ENCODE results near the gene ZNF664. TPM values are rescaled to one million over a fixed set of nuclear protein-coding genes. Genes with fewer than 3 reads are reported as not detected.

The ZNF664 gene
- total RNA-seq, 6 experiments from 2014 or later: 37.3 to 46.5 (median 43.2) TPM

DNA sequence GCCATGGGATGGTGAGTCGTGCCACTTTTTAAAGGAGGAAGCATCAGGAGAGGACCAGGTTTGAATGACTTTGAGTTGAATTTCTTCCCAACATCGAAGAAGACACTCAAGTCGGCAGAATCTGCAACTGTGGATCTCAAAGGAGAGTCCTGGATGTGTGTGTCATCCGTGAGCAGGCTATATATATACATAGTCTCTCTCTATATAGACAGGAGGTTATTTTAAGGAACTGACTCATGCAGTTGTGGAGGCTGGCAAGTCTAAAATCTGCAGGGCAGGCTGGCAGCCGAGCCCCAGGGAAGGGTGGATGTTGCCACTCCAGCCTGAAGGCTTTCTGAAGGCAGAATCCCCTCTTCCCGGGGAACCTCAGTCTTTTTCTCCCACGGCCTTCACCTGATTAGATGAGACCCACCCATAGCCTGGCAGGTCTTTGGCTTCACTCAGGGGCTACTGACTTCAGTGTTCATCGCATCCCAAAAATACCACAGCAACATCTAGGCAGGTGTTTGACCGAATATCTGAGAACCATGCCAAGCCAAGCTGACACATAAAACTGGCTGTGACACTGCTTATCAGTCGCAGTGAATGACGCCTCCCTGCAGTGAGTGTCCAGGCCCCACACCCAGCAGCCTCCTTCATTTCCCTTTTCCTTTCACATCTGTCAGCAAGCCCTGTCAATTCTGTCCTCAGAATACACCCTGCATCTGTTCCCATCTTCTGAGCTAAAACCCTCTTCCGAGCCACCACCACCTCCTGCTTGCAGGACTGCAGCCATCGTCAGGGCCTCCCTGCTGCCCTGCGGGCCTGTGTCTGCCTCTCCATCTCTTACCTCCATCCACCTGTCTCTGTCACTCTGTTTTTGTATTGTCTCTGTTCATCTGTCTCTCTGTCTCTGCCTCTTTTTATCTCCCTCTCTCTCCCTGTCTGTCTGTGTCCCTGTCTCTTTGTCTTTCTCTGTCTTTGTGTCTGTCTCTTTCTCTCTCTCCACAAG is 54.0 kb downstream of the ZNF664 start:
- Histone ChIP-seq H3K27me3 (no peaks in the 10 kb centered on the region), H3K36me3 (no peaks in the 10 kb centered on the region), H3K4me1 (no peaks in the 10 kb centered on the region), H3K27ac (no peak overlapping the region), H3K4me3 (no peak overlapping the region), H3K9me3 (no peaks in the 10 kb centered on the region)
- WGBS (ENCODE audit: insufficient coverage, low coverage, low lambda C conversion rate, missing lambda C conversion rate): 77% methylated on average over 6 of the region's 14 CpGs
- ATAC-seq (no peak), DNase-seq (no peak)
- intact Hi-C loops (cut with DNase I): no loop called here
- TF ChIP-seq POLR2A (IDR thresholded peaks at IDR 0.05): no peak
- TF ChIP-seq, protein P1, sequence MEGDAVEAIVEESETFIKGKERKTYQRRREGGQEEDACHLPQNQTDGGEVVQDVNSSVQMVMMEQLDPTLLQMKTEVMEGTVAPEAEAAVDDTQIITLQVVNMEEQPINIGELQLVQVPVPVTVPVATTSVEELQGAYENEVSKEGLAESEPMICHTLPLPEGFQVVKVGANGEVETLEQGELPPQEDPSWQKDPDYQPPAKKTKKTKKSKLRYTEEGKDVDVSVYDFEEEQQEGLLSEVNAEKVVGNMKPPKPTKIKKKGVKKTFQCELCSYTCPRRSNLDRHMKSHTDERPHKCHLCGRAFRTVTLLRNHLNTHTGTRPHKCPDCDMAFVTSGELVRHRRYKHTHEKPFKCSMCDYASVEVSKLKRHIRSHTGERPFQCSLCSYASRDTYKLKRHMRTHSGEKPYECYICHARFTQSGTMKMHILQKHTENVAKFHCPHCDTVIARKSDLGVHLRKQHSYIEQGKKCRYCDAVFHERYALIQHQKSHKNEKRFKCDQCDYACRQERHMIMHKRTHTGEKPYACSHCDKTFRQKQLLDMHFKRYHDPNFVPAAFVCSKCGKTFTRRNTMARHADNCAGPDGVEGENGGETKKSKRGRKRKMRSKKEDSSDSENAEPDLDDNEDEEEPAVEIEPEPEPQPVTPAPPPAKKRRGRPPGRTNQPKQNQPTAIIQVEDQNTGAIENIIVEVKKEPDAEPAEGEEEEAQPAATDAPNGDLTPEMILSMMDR (IDR thresholded peaks at IDR 0.05): no peak

- intact Hi-C loops (cut with DNase I): no loop called here
- ATAC-seq (no peak), DNase-seq (no peak)
- 95% methylated on average over 3 of the region's 18 CpGs for WGBS (ENCODE audit: insufficient coverage, low coverage, low lambda C conversion rate, missing lambda C conversion rate)
- Histone ChIP-seq H3K4me1 (no peaks in the 10 kb centered on the region), H3K36me3 (no peaks in the 10 kb centered on the region), H3K27ac (no peak overlapping the region), H3K27me3 (no peaks in the 10 kb centered on the region), H3K9me3 (no peaks in the 10 kb centered on the region), H3K4me3 (no peak overlapping the region)
- TF ChIP-seq POLR2A (IDR thresholded peaks at IDR 0.05): no peak
- TF ChIP-seq, protein P1 (IDR thresholded peaks at IDR 0.05): no peak
Observed at GRCh38 chr12:124027753-124028554, 54.9 kb downstream of the ZNF664 start.

DNA sequence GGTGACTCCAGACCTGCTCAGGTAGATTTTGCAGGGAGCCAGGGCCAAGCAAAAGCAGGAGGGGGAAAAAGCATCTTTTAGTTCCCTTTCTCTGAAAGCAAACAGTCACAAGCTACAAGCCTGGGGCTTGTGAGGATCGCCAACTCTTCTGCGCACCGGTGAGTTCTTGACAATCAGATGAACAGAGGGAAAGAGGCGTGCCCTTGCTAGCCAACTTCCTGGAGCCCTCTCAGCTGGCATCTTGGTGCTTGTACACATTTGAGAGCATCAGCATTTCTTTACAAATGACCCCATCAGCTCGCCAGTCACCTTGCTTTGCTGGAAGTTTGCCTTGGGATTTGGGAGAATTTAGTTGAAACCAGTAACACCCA is 55.5 kb downstream of the ZNF664 start:
- no peak overlapping the region for H3K4me3 ChIP-seq
- no peaks in the 10 kb centered on the region for H3K36me3 ChIP-seq
- no peaks in the 10 kb centered on the region for H3K27me3 ChIP-seq
- intact Hi-C loops (cut with DNase I): no loop called here
- H3K4me1 ChIP-seq: no peaks in the 10 kb centered on the region
- DNase-seq (no peak), ATAC-seq (no peak)
- 54% methylated on average over 3 of the region's 5 CpGs for WGBS (ENCODE audit: insufficient coverage, low coverage, low lambda C conversion rate, missing lambda C conversion rate)
- H3K9me3 ChIP-seq: no peaks in the 10 kb centered on the region
- H3K27ac ChIP-seq: no peak overlapping the region
- TF ChIP-seq, protein P1 (IDR thresholded peaks at IDR 0.05): no peak

GRCh38 chr12:124030008-124030407 is 57.0 kb downstream of the ZNF664 start:
- H3K9me3 ChIP-seq: no peaks in the 10 kb centered on the region
- H3K27me3 ChIP-seq: no peaks in the 10 kb centered on the region
- no peak overlapping the region for H3K4me3 ChIP-seq
- ATAC-seq: peak in 2 of 4 donors; percentile 23 to 40
- no peaks in the 10 kb centered on the region for H3K4me1 ChIP-seq
- no peak overlapping the region for H3K27ac ChIP-seq
- DNase-seq: no peak
- no peaks in the 10 kb centered on the region for H3K36me3 ChIP-seq
- 40% methylated on average over 3 of the region's 12 CpGs for WGBS (ENCODE audit: insufficient coverage, low coverage, low lambda C conversion rate, missing lambda C conversion rate)
- no peak for TF ChIP-seq POLR2A (IDR thresholded peaks at IDR 0.05)
- TF ChIP-seq, protein P1 (IDR thresholded peaks at IDR 0.05): no peak
- intact Hi-C loops (cut with DNase I): loop anchor here in 1 of 2 donors (10.0 kb wide), 1 partner anchor 735 kb away; no protein-coding TSS in a partner anchor
